Measurements from ENCODE around the gene KRTAP10-9.

- TF ChIP-seq CTCF (IDR thresholded peaks at IDR 0.05; ENCODE audit: insufficient read depth, low read depth, low read length), result no peak
- no peak for TF ChIP-seq EZH2 (IDR thresholded peaks at IDR 0.05; ENCODE audit: insufficient read depth, low read length)
Measured at GRCh38 chr21:44589094-44589493, 37.8 kb upstream of the KRTAP10-9 start.

All from astrocyte (in vitro differentiated cells and primary cell).